ENCODE results near the gene ZC3H7A.

Gene ZC3H7A

DNA sequence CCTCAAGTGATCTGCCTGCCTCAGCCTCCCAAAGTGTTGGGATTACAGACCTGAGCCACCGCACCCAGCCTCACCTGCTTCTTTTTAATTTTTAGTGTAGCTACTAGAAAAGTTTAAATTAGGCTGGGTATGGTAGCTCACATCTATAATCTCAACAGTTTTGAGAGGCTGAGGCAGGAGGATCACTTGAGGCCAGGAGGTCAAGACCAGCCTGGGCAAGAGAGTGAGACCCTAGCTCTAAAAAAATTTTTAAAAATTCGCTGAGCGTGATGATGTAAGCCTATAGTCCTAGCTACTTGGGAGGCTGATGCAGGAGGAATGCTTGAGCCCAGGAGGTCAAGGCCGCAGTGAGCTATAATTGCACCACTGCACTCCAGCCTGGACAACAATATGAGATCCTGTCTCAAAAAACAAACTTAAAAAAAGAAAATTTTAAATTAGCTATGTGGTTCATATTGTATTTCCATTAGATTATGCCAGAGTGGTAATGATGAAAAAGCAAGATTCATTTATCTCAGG is 89.3 kb downstream of the ZC3H7A start:
- H3K36me3 ChIP-seq (replicated peaks) = peaks cover 14% of the 10 kb centered on the region
- no peaks in the 10 kb centered on the region for H3K27me3 ChIP-seq (replicated peaks)
- in situ Hi-C loops (cut with HindIII; ENCODE audit: low pct_ligation_motif_present, low sequenced_read_pairs) = no loop called here
- H3K27ac ChIP-seq = no peak overlapping the region
- no peak overlapping the region for H3K4me3 ChIP-seq (ENCODE audit: low read depth, low read length)
- DNase-seq = no peak
- TF ChIP-seq, protein P1, sequence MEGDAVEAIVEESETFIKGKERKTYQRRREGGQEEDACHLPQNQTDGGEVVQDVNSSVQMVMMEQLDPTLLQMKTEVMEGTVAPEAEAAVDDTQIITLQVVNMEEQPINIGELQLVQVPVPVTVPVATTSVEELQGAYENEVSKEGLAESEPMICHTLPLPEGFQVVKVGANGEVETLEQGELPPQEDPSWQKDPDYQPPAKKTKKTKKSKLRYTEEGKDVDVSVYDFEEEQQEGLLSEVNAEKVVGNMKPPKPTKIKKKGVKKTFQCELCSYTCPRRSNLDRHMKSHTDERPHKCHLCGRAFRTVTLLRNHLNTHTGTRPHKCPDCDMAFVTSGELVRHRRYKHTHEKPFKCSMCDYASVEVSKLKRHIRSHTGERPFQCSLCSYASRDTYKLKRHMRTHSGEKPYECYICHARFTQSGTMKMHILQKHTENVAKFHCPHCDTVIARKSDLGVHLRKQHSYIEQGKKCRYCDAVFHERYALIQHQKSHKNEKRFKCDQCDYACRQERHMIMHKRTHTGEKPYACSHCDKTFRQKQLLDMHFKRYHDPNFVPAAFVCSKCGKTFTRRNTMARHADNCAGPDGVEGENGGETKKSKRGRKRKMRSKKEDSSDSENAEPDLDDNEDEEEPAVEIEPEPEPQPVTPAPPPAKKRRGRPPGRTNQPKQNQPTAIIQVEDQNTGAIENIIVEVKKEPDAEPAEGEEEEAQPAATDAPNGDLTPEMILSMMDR (IDR thresholded peaks at IDR 0.05; ENCODE audit: low read depth, low read length, missing control alignments) = no peak

DNA sequence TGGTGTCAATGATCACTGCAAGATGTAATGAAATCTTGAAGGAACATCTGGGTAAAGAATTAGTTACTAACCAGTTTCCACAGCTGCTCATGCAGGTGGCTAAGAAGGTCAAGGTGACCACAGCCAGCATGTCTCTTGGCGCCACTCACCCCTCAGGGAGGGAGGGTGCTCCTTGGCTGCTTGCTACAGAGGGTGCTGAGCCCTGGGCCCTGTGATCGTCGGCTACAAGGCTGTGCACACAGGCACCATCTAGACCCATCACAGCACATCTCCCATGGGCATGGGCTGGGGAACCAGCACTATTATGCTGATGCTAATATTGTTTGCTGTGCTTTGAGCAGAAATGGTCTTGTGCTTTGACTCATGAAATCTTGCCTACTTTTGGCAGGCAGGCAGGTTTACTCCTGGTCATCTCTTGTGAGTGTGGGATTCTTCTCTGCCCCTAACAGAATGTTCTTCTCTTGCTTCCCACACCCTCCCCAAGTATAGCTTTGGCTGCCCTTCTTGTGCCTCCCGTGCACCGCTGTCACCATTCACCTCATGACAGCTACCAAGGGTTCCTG is 90.8 kb downstream of the ZC3H7A start:
- in situ Hi-C loops (cut with HindIII; ENCODE audit: low pct_ligation_motif_present, low sequenced_read_pairs) = no loop called here

DNA sequence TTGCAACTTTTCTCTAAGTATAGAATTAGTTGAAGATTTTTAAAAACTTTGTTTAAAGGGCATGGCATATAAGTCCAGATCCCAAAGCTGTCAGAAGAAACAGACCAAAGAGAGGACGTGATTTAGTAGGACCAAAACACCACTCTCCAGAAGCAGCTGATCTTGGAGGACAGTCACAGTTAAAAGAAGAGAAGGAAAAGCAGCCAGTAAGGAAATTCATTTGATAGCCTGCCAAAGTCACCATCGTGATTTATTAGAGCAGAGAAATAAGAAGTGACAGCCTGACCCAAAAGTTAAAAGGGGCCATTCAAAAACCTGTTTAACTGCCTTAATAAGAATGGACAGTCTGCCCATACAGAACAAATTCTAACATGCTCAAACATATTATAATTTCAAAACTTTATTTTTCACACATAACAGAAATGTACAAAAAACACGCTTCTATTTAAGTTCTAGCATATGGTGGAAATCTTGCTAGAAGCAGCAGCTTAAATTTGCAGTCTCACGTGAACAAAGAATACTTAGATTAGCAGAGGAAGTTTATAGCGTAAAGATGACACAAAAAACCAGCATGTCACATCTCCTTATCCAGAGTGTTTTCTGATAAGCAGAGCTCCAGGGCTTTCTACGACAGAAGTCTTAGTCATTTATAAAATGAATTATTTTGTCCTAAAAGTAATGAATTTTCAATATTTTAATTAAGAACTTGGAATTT is 91.6 kb downstream of the ZC3H7A start:
- no peaks in the 10 kb centered on the region for H3K27me3 ChIP-seq (replicated peaks)
- peaks cover 7% of the 10 kb centered on the region for H3K36me3 ChIP-seq (replicated peaks)
- no peak overlapping the region for H3K27ac ChIP-seq
- in situ Hi-C loops (cut with HindIII; ENCODE audit: low pct_ligation_motif_present, low sequenced_read_pairs) = no loop called here
- TF ChIP-seq, protein P1 (IDR thresholded peaks at IDR 0.05; ENCODE audit: low read depth, low read length, missing control alignments) = no peak
- no peak for DNase-seq
- no peak overlapping the region for H3K4me3 ChIP-seq (ENCODE audit: low read depth, low read length)

More for the DNA sequence above, 90.8 kb downstream of the ZC3H7A start:
- TF ChIP-seq, protein P1 (IDR thresholded peaks at IDR 0.05; ENCODE audit: low read depth, low read length, missing control alignments) = no peak
- H3K27ac ChIP-seq = no peak overlapping the region
- H3K27me3 ChIP-seq (replicated peaks) = no peaks in the 10 kb centered on the region
- peaks cover 12% of the 10 kb centered on the region for H3K36me3 ChIP-seq (replicated peaks)
- no peak overlapping the region for H3K4me3 ChIP-seq (ENCODE audit: low read depth, low read length)
- DNase-seq = no peak
